T1000 (cell line): ENCODE measurements around the gene TNFRSF9.

Source experiments
- DNase-seq: peaks from one replicate; lab custom pipeline; 2025; ENCODE audit warnings: mixed read lengths; lab: John Stamatoyannopoulos, UW

TNFRSF9 gene

GRCh38 chr1:7916501-7916830 is 24.2 kb downstream of the TNFRSF9 start:
- no peak for DNase-seq

- no peak for DNase-seq
These were observed 24.7 kb downstream of the TNFRSF9 start for GRCh38 chr1:7915826-7916500.

- DNase-seq, result no peak
These were observed 27.7 kb downstream of the TNFRSF9 start for GRCh38 chr1:7912743-7913557.

GRCh38 chr1:7912145-7912544 is 28.5 kb downstream of the TNFRSF9 start:
- DNase-seq, result no peak

GRCh38 chr1:7905262-7905661 is 35.4 kb downstream of the TNFRSF9 start:
- no peak for DNase-seq

GRCh38 chr1:7902478-7903085 is 38.1 kb downstream of the TNFRSF9 start:
- peak; percentile 67 for DNase-seq

GRCh38 chr1:7899741-7900140 is 40.9 kb downstream of the TNFRSF9 start:
- DNase-seq, result no peak

GRCh38 chr1:7898962-7899361 is 41.7 kb downstream of the TNFRSF9 start:
- DNase-seq, result no peak

- no peak for DNase-seq
These were observed 43.6 kb downstream of the TNFRSF9 start for GRCh38 chr1:7896994-7897393.

- DNase-seq, result peak; percentile 77
These were observed 47.0 kb downstream of the TNFRSF9 start for GRCh38 chr1:7893529-7894180.

- DNase-seq, result no peak
These were observed 48.8 kb downstream of the TNFRSF9 start for GRCh38 chr1:7891804-7892203.

- no peak for DNase-seq
These were observed 49.8 kb downstream of the TNFRSF9 start for GRCh38 chr1:7890853-7891252.

- DNase-seq, result no peak
These were observed 52.2 kb downstream of the TNFRSF9 start for GRCh38 chr1:7888248-7889081.

GRCh38 chr1:7886405-7886745 is 54.3 kb downstream of the TNFRSF9 start:
- no peak for DNase-seq

- no peak for DNase-seq
These were observed 54.9 kb downstream of the TNFRSF9 start for GRCh38 chr1:7885513-7886404.

- no peak for DNase-seq
These were observed 55.9 kb downstream of the TNFRSF9 start for GRCh38 chr1:7884757-7885156.

GRCh38 chr1:7879228-7879627 is 61.4 kb downstream of the TNFRSF9 start:
- no peak for DNase-seq

GRCh38 chr1:7878027-7878426 is 62.6 kb downstream of the TNFRSF9 start:
- no peak for DNase-seq

GRCh38 chr1:7873801-7874795 is 66.5 kb downstream of the TNFRSF9 start:
- DNase-seq, result no peak

- no peak for DNase-seq
These were observed 69.5 kb downstream of the TNFRSF9 start for GRCh38 chr1:7871136-7871535.
